ENCODE data around the gene MEF2C. TPM values are rescaled to one million over a fixed set of nuclear protein-coding genes. Genes with fewer than 3 reads are reported as not detected.

The MEF2C gene
- total and polyA plus RNA-seq, 4 experiments from 2014 or later: 0.12 to 1.0 (median 0.28) TPM

DNA sequence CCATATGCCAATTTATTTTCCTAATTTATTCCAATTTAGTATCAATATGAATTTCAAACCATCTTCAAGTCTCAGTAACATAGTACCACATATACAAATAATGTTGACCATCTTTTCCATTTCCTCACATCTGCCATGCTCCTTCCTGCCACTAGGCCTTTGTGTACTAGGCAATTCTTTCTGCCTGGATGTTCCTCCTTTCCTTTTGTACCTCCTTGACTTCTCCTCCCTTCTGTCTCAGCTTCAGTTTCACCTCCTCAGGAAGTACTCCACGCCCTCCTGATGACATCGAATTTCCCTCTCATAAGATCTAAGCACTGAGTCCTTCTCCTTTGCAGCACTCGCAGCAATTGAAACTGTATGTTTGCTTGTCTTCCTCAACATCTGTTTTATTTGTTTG is 53.9 kb downstream of the MEF2C start:
- peaks cover 24% of the 10 kb centered on the region for H3K4me1 ChIP-seq (ENCODE audit: insufficient read depth, low read length)
- H3K36me3 ChIP-seq (ENCODE audit: insufficient read depth, low read length): no peaks in the 10 kb centered on the region
- Mint-ChIP-seq H3K4me3 (peak overlapping the region in 2 of 8 donors; percentile 11 to 64), H3K9me3 (no peaks in the 10 kb centered on the region), H3K27ac (peak overlapping the region in 1 of 7 donors; percentile 83), H3K27me3 (peaks cover 0 to 2% of the 10 kb centered on the region in 2 donors), H3K4me1 (peaks cover 18 to 36% (median 26%) of the 10 kb centered on the region in 4 donors), H3K36me3 (no peaks in the 10 kb centered on the region)
- H3K27ac ChIP-seq (ENCODE audit: low read depth, low read length): no peak overlapping the region
- no peak for DNase-seq
- intact Hi-C loops (cut with micrococcal nuclease): no loop called here
- H3K27me3 ChIP-seq (ENCODE audit: insufficient read depth, low read length): no peaks in the 10 kb centered on the region
- H3K4me3 ChIP-seq (ENCODE audit: low read length in 2 of 2): no peak overlapping the region
- ChIA-PET POLR2A (ENCODE audit: partially characterized antibody) (no interaction called here), CTCF (ENCODE audit: partially characterized antibody) (no interaction called here)
- no peaks in the 10 kb centered on the region for H3K9me3 ChIP-seq (ENCODE audit: control insufficient read depth in 1 of 2, low read length in 2 of 2)

DNA sequence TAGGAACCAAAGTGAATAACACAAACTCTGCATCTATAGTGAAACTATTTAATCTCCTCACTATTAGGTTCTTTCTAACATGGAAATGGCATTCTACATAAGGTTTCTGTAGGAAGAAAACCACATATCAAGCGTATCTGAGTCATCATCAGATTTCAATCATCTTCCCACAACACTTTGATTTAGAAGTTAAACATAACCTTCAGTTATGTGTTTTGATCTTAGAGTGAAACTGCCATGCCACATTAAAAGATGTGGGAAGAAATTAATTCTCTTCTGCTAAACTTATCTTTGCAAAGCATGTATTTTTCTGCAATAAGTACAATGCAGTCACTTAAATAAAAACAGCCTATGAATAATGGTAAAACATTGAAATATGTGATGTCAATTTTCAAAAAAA is 55.0 kb downstream of the MEF2C start:
- H3K4me3 ChIP-seq (ENCODE audit: low read length in 2 of 2): no peak overlapping the region
- H3K36me3 ChIP-seq (ENCODE audit: insufficient read depth, low read length): no peaks in the 10 kb centered on the region
- Mint-ChIP-seq H3K4me1 (peaks cover 15 to 36% (median 22%) of the 10 kb centered on the region in 4 donors), H3K9me3 (peaks cover 0 to 1% (median 0%) of the 10 kb centered on the region in 8 donors), H3K27ac (peak overlapping the region in 2 of 7 donors; percentile 3 to 14), H3K4me3 (peak overlapping the region in 4 of 8 donors; percentile 58 to 67 (median 64)), H3K36me3 (no peaks in the 10 kb centered on the region), H3K27me3 (peaks cover 0 to 4% of the 10 kb centered on the region in 2 donors)
- peak in 1 of 5 donors; percentile 3 for DNase-seq
- intact Hi-C loops (cut with micrococcal nuclease): no loop called here
- no peak overlapping the region for H3K27ac ChIP-seq (ENCODE audit: low read depth, low read length)
- ChIA-PET CTCF (ENCODE audit: partially characterized antibody) (no interaction called here), POLR2A (ENCODE audit: partially characterized antibody) (no interaction called here)
- H3K4me1 ChIP-seq (ENCODE audit: insufficient read depth, low read length): peaks cover 24% of the 10 kb centered on the region
- no peaks in the 10 kb centered on the region for H3K27me3 ChIP-seq (ENCODE audit: insufficient read depth, low read length)
- H3K9me3 ChIP-seq (ENCODE audit: control insufficient read depth in 1 of 2, low read length in 2 of 2): no peaks in the 10 kb centered on the region

DNA sequence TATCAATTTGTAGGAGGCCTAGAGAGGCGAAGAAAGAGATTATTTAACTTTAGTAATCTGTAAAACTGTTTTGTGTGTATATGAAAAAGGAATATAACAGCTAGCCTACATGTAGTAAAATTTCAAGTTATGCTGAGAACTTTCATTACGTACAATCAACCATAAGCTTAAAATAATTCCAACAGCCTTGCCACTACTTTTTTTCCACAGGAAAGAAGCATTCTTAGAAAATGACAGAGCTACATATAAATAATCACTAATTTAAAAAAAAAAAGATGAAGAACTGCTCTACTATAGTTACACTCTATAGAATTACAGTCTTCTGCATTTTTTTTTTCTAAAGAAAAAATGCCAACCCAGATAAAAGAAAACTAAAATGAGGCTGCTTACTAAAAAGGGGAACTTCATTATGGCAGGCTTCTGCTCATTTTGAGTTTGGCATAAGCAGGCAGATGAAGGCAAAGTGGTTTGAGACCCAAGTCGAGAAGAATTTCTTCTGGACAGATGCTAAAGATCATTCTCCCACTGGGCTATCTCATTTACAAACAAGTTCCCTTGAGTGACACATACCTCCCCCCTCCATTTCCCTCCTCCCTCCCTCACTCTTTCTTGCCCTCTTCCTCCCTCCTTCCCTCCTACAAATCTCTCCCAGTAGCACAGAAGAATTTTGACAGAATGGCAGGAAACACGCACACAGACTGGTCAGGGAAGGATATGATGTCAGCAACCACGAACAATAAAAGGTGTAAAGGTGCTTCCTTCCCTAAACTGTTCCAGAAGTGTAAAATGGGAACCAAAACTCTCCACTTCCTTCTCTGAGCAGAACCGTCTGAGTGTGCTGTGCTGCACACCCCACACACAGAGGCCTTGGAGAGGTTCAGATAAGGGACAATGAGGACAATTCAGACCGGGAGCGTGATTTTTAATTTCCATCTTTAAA is 56.1 kb downstream of the MEF2C start:
- H3K36me3 ChIP-seq (ENCODE audit: insufficient read depth, low read length): no peaks in the 10 kb centered on the region

DNA sequence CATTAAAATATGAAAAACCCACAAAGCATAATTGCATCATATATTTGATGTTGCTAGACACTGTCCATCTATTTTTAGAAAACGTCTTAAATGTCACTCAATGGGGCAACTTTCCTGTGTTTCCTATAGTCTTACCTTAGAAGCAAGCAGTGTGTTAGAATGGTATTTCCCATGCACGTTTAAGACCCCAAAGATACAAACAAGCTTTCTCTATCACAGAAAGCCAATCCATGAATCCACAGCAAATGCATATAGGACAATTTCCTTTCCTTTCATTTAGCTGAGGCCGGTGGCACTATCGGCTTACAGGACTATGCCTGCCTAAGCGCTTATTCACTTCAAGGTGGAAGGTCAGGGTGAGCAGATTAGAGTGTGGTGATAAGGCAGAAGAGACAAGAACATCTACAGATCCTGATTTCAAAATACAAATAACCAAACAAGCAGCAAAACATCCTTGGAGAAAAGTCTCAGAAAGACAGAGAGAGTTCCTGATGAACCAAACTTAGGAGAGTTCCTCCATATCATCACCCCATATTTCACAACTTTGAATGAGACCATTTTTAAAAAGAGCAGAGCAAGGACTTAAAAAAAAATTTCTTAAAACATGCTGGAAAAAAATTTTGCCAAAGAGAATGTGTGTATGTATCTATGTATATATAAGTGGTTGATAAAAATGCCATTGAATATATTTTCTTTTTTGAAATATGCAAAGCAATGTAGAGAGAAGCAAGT is 57.2 kb downstream of the MEF2C start:
- Histone ChIP-seq H3K4me3 (ENCODE audit: low read length in 2 of 2) (no peak overlapping the region), H3K4me1 (ENCODE audit: insufficient read depth, low read length) (peaks cover 24% of the 10 kb centered on the region), H3K9me3 (ENCODE audit: control insufficient read depth in 1 of 2, low read length in 2 of 2) (no peaks in the 10 kb centered on the region), H3K36me3 (ENCODE audit: insufficient read depth, low read length) (no peaks in the 10 kb centered on the region), H3K27ac (ENCODE audit: low read depth, low read length) (no peak overlapping the region), H3K27me3 (ENCODE audit: insufficient read depth, low read length) (no peaks in the 10 kb centered on the region)
- ChIA-PET POLR2A (ENCODE audit: partially characterized antibody) (no interaction called here), CTCF (ENCODE audit: partially characterized antibody) (no interaction called here)
- intact Hi-C loops (cut with micrococcal nuclease): no loop called here
- Mint-ChIP-seq H3K9me3 (peaks cover 0 to 1% (median 0%) of the 10 kb centered on the region in 8 donors), H3K4me3 (no peak overlapping the region), H3K36me3 (no peaks in the 10 kb centered on the region), H3K27me3 (peaks cover 0 to 4% of the 10 kb centered on the region in 2 donors), H3K4me1 (peaks cover 15 to 36% (median 22%) of the 10 kb centered on the region in 4 donors), H3K27ac (no peak overlapping the region)
- no peak for DNase-seq

More for the DNA sequence above, 56.1 kb downstream of the MEF2C start:
- intact Hi-C loops (cut with micrococcal nuclease): no loop called here
- Histone ChIP-seq H3K4me1 (ENCODE audit: insufficient read depth, low read length) (peaks cover 24% of the 10 kb centered on the region), H3K9me3 (ENCODE audit: control insufficient read depth in 1 of 2, low read length in 2 of 2) (no peaks in the 10 kb centered on the region), H3K27me3 (ENCODE audit: insufficient read depth, low read length) (no peaks in the 10 kb centered on the region), H3K27ac (ENCODE audit: low read depth, low read length) (no peak overlapping the region), H3K4me3 (ENCODE audit: low read length in 2 of 2) (no peak overlapping the region)
- DNase-seq: no peak
- ChIA-PET CTCF (ENCODE audit: partially characterized antibody) (no interaction called here), POLR2A (ENCODE audit: partially characterized antibody) (no interaction called here)
- Mint-ChIP-seq H3K9me3 (peaks cover 0 to 1% (median 0%) of the 10 kb centered on the region in 8 donors), H3K4me1 (peaks cover 15 to 36% (median 22%) of the 10 kb centered on the region in 4 donors), H3K27ac (peak overlapping the region in 3 of 7 donors; percentile 44 to 61 (median 53)), H3K4me3 (peak overlapping the region in 6 of 8 donors; percentile 18 to 67 (median 60)), H3K27me3 (peaks cover 0 to 4% of the 10 kb centered on the region in 2 donors), H3K36me3 (no peaks in the 10 kb centered on the region)

DNA sequence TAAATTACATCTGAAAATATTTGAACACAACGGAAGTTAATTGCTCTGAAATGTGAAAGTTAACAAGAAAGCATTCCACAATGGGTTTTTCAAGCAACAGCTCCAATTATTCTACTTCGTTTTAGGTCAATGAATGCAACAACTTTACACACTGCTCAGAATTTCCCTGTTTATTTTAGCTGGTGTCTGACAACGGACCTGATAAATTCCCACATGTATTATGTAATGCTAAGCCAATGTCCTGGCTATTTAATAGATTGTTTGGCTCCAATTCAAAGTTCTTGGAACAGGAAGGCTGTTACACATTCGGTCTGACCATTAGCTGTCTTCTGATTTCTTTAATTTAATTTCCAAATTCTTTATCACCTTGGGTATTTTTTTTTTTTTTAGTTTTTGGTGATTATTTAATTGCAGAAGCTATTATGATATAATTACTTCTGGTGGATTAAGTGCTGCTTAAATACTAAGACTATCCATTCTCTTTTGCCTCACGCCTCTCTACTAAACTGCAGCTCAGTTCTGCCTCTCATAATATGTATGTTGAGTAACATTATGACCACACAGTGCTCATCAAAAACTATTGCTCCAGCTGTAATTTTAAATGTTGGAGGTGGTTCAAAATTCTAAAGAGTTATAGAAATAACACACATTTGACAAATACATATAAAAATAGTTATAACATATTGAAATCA is 57.9 kb downstream of the MEF2C start:
- H3K4me1 ChIP-seq (ENCODE audit: insufficient read depth, low read length): peaks cover 24% of the 10 kb centered on the region
- intact Hi-C loops (cut with micrococcal nuclease): no loop called here
- Mint-ChIP-seq H3K9me3 (peaks cover 0 to 1% (median 0%) of the 10 kb centered on the region in 8 donors), H3K27ac (no peak overlapping the region), H3K4me1 (peaks cover 14 to 32% (median 22%) of the 10 kb centered on the region in 4 donors), H3K36me3 (no peaks in the 10 kb centered on the region), H3K4me3 (no peak overlapping the region), H3K27me3 (peaks cover 0 to 4% of the 10 kb centered on the region in 2 donors)
- H3K27me3 ChIP-seq (ENCODE audit: insufficient read depth, low read length): no peaks in the 10 kb centered on the region
- no peak overlapping the region for H3K27ac ChIP-seq (ENCODE audit: low read depth, low read length)
- no peaks in the 10 kb centered on the region for H3K9me3 ChIP-seq (ENCODE audit: control insufficient read depth in 1 of 2, low read length in 2 of 2)
- POLR2A ChIA-PET (ENCODE audit: partially characterized antibody): no interaction called here
- no peak overlapping the region for H3K4me3 ChIP-seq (ENCODE audit: low read length in 2 of 2)
- DNase-seq: no peak
- CTCF ChIA-PET (ENCODE audit: partially characterized antibody): no interaction called here
- H3K36me3 ChIP-seq (ENCODE audit: insufficient read depth, low read length): no peaks in the 10 kb centered on the region

DNA sequence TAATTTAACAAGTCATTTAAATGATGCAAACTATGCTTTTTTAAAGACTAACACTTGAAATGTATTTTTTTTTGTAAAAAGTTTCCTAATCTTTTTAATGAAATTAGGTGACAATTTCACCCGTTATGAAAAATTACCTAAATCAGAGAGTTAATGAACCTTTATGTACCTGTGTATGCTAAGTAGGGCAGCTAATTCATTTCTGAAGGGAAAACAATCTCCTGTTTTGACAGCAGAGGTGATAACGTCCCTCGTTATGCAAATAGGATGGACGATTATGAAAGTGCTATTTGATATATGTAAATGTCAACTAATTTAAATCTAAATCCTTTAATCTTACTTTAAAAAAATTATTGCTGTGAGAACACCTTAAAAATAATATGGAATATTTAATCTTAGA is 58.8 kb downstream of the MEF2C start:
- peaks cover 0 to 1% (median 0%) of the 10 kb centered on the region in 8 donors for H3K9me3 Mint-ChIP-seq

More for the DNA sequence above, 58.8 kb downstream of the MEF2C start:
- H3K4me1 Mint-ChIP-seq: peaks cover 9 to 24% (median 18%) of the 10 kb centered on the region in 4 donors
- intact Hi-C loops (cut with micrococcal nuclease): no loop called here
- POLR2A ChIA-PET (ENCODE audit: partially characterized antibody): no interaction called here
- Histone ChIP-seq H3K27ac (ENCODE audit: low read depth, low read length) (no peak overlapping the region), H3K27me3 (ENCODE audit: insufficient read depth, low read length) (no peaks in the 10 kb centered on the region), H3K9me3 (ENCODE audit: control insufficient read depth in 1 of 2, low read length in 2 of 2) (no peaks in the 10 kb centered on the region), H3K4me3 (ENCODE audit: low read length in 2 of 2) (no peak overlapping the region), H3K36me3 (ENCODE audit: insufficient read depth, low read length) (no peaks in the 10 kb centered on the region), H3K4me1 (ENCODE audit: insufficient read depth, low read length) (peaks cover 22% of the 10 kb centered on the region)
- H3K4me3 Mint-ChIP-seq: no peak overlapping the region
- H3K27me3 Mint-ChIP-seq: peaks cover 0 to 6% of the 10 kb centered on the region in 2 donors
- no peak for DNase-seq
- H3K27ac Mint-ChIP-seq: no peak overlapping the region
- no peaks in the 10 kb centered on the region for H3K36me3 Mint-ChIP-seq
- CTCF ChIA-PET (ENCODE audit: partially characterized antibody): no interaction called here
